T-cell (primary cell): ENCODE data around the gene CBX3. TPM values are rescaled to one million over a fixed set of nuclear protein-coding genes. Genes with fewer than 3 reads are reported as not detected.

Experiments used
- ATAC-seq, 4 experiments: fragments of 200-7000 bp in 3 of 4; fragments of 150-1000 bp in 1 of 4; cut with Tn5 transposase; replicated peaks in 1 of 4; 1 replicate in 3 of 4; 2 replicates in 1 of 4; pipeline ENCODE4 v1.10.0; 2021; ENCODE audit warnings: moderate library complexity in 3 of 4, mild to moderate bottlenecking in 2 of 4, moderate number of reproducible peaks in 1 of 4
- CTCF ChIA-PET, 2 donors: fragments of 300-600 bp; sonication (Branson Sonifier 250); formaldehyde crosslinking; loops; one replicate each; lab custom pipeline; 2022; ENCODE audit warnings: antibody characterized with exemption in 2 of 2; lab: Charles Lee
- POLR2A ChIA-PET, 2 donors: fragments of 300-600 bp; sonication (Branson Sonifier 250); formaldehyde crosslinking; loops; one replicate each; lab custom pipeline; 2022; ENCODE audit warnings: antibody characterized with exemption in 2 of 2; lab: Charles Lee
- DNase-seq, 35 experiments: peaks; one replicate each; pipeline versions ENCODE4 v3.0.0 to v3.0.0-alpha.2; 2013 to 2023
- H3K27ac ChIP-seq: one replicate; pipeline ENCODE4 v1.5.1; 2013; ENCODE audit warnings: low read length
- H3K27me3 ChIP-seq, 2 experiments: replicated peaks in 1 of 2; 1 replicate in 1 of 2; 2 replicates in 1 of 2; pipeline versions ENCODE4 v1.6.1 to v1.7.0; 2013; ENCODE audit warnings: low read length in 1 of 2, mixed read lengths in 1 of 2; ENCODE audit not compliant: control insufficient read depth in 2 of 2, insufficient read depth in 2 of 2; ENCODE audit errors: extremely low read depth in 1 of 2
- H3K36me3 ChIP-seq, 2 donors: 1 replicate in 1 of 2; 2 replicates in 1 of 2; pipeline versions ENCODE4 v1.6.1 to v1.7.0; 2013; ENCODE audit warnings: low read length in 1 of 2; ENCODE audit not compliant: control insufficient read depth in 2 of 2, insufficient read depth in 1 of 2; ENCODE audit errors: extremely low read depth in 1 of 2
- H3K4me1 ChIP-seq, 2 experiments: 1 replicate in 1 of 2; 2 replicates in 1 of 2; pipeline versions ENCODE4 v1.6.1 to v1.7.0; 2013; ENCODE audit warnings: low read length in 2 of 2, mixed read lengths in 1 of 2; ENCODE audit not compliant: insufficient read depth in 2 of 2, control insufficient read depth in 1 of 2; ENCODE audit errors: extremely low read depth in 1 of 2
- H3K4me3 ChIP-seq, 2 donors: 1 replicate in 1 of 2; 2 replicates in 1 of 2; pipeline versions ENCODE4 v1.5.1 to v1.7.0; 2013; ENCODE audit warnings: mild to moderate bottlenecking in 2 of 2, low read length in 1 of 2, moderate library complexity in 1 of 2; ENCODE audit not compliant: control insufficient read depth in 1 of 2; ENCODE audit errors: extremely low read depth in 1 of 2
- H3K9me3 ChIP-seq: 2 replicates; pipeline ENCODE4 v1.7.0; 2013
- H3K27ac Mint-ChIP-seq, 2 donors: one replicate each; pipeline ENCODE4 v1.8.0; 2020 to 2021; ENCODE audit warnings: mild to moderate bottlenecking in 2 of 2, mixed read lengths in 2 of 2
- H3K27me3 Mint-ChIP-seq, 2 donors: one replicate each; pipeline ENCODE4 v1.8.0; 2021 to 2022; ENCODE audit warnings: mixed read lengths in 2 of 2
- H3K36me3 Mint-ChIP-seq: one replicate; pipeline ENCODE4 v1.8.0; 2021; ENCODE audit warnings: mixed read lengths
- H3K4me1 Mint-ChIP-seq, 3 donors: one replicate each; pipeline ENCODE4 v1.8.0; 2020 to 2022; ENCODE audit warnings: mixed read lengths in 3 of 3, mild to moderate bottlenecking in 1 of 3
- H3K4me3 Mint-ChIP-seq, 3 donors: one replicate each; pipeline ENCODE4 v1.8.0; 2020 to 2022; ENCODE audit warnings: mild to moderate bottlenecking in 3 of 3, mixed read lengths in 3 of 3, moderate library complexity in 3 of 3
- H3K9me3 Mint-ChIP-seq, 3 donors: one replicate each; pipeline ENCODE4 v1.8.0; 2020 to 2022; ENCODE audit warnings: mixed read lengths in 3 of 3
- WGBS: methylation state at CpG from one replicate; pipeline ENCODE4 v1.1.5; 2013; ENCODE audit warnings: missing lambda C conversion rate; ENCODE audit not compliant: insufficient coverage; 5-methylcytosine and 5-hydroxymethylcytosine counted together
- total RNA-seq, 35 experiments: library from RNA in 6 of 35; stranded (reverse) in 6 of 35; fragments of 120-200 nt in 1 of 35; gene quantifications; one replicate each; pipeline versions ENCODE4 v1.2.1 to v1.2.4 and lab custom pipeline; 2013 to 2026

CBX3 gene
- total RNA-seq, 5 donors from 2014 or later (not counting 1 experiment from before 2014, with no cell fraction given) = 106 to 155 (median 148) TPM

DNA sequence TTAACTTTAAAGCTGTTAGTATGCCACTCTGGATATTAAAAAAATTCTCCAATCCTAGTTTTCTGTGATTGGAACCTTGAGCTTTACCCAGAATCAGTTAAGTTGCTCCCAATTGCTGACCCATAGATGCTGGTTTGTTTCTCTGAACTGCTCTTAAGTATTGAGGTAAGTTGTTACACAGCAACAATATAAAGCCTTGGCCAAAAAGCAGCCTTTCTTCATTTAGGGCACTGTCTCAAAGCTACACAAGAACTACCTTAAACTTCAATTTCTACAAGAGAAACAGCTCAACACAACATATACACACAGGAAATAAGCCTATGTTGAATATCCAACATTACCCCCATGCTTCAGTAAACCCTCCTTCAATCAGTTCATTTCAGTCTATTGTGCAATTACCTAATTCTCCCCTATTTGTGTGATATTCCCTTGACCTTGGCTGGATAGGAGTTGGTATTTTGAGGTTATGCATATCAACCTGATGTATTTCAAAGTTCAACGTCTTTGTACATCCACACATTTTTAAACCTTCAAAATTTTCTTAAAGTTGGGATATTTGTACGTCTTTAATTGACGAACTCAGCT, 12.5 kb upstream of the CBX3 start:
- no peak for ATAC-seq
- Mint-ChIP-seq H3K4me1 (peaks cover 91 to 95% (median 94%) of the 10 kb centered on the region in 3 donors), H3K36me3 (peaks cover 74% of the 10 kb centered on the region), H3K4me3 (no peak overlapping the region), H3K9me3 (peaks cover 0 to 6% (median 0%) of the 10 kb centered on the region in 3 donors), H3K27me3 (no peaks in the 10 kb centered on the region), H3K27ac (peak overlapping the region; percentile 1 to 25)
- H3K27me3 ChIP-seq = no peaks in the 10 kb centered on the region
- DNase-seq = peak in 1 of 35 experiments; percentile 21
- no peak overlapping the region for H3K4me3 ChIP-seq
- CTCF ChIA-PET = interaction anchor here (0.6 to 3.2 kb wide), 7 partner anchors 9 to 1009 kb away, joined by 3 to 38 read pairs (median 3); partner anchors contain the start of gene NFE2L3 (in 1 of the 2)
- POLR2A ChIA-PET = interaction anchor here (0.7 to 3.9 kb wide), 14 partner anchors 9 to 1550 kb away, joined by 3 to 58 read pairs (median 4); partner anchors contain the start of gene HNRNPA2B1 (in 1 of the 2)
- peak overlapping the region; percentile 28 for H3K27ac ChIP-seq
- no peaks in the 10 kb centered on the region for H3K9me3 ChIP-seq
- H3K4me1 ChIP-seq = peaks cover 29 to 36% of the 10 kb centered on the region in 2 experiments
- WGBS = no CpG with 5 or more reads among the region's 3 CpGs
- H3K36me3 ChIP-seq = peaks cover 0 to 69% of the 10 kb centered on the region in 2 donors

DNA sequence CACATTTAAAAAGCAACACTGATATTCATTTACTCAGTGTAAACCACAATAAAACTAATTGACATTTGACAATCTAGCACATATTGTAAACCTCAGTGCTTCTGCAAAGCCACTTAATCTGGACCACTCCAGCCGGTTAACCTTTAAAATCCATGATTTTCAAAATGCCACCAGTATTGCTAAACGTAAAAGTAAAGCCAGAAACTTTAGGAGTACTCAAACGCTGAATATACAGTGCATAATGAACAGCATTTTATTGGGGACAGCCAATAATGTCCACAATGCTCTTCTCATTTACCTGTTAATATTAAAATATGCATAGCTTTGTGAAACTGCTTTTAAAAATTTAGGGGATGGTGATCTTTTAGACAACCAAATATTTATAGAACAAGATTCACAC, 11.8 kb upstream of the CBX3 start:
- no peak overlapping the region for H3K4me3 Mint-ChIP-seq
- H3K9me3 Mint-ChIP-seq = peaks cover 0 to 6% (median 0%) of the 10 kb centered on the region in 3 donors
- H3K27me3 Mint-ChIP-seq = no peaks in the 10 kb centered on the region
- WGBS = no CpG with 5 or more reads among the region's 3 CpGs
- H3K4me1 Mint-ChIP-seq = peaks cover 91 to 95% (median 94%) of the 10 kb centered on the region in 3 donors
- no peak for ATAC-seq
- CTCF ChIA-PET = interaction anchor here (0.6 to 3.2 kb wide), 5 partner anchors 8 to 197 kb away, joined by 3 to 38 read pairs (median 3); no protein-coding TSS in a partner anchor
- no peaks in the 10 kb centered on the region for H3K27me3 ChIP-seq
- DNase-seq = peak in 1 of 35 experiments; percentile 7
- peaks cover 74% of the 10 kb centered on the region for H3K36me3 Mint-ChIP-seq
- peaks cover 36 to 38% of the 10 kb centered on the region in 2 experiments for H3K4me1 ChIP-seq
- H3K27ac ChIP-seq = no peak overlapping the region
- no peaks in the 10 kb centered on the region for H3K9me3 ChIP-seq
- H3K4me3 ChIP-seq = no peak overlapping the region
- peaks cover 0 to 72% of the 10 kb centered on the region in 2 donors for H3K36me3 ChIP-seq
- POLR2A ChIA-PET = interaction anchor here (0.8 to 3.9 kb wide), 5 partner anchors 8 to 35 kb away, joined by 3 to 58 read pairs (median 4); partner anchors contain the start of gene HNRNPA2B1 (in 1 of the 2)
- peak overlapping the region; percentile 1 to 25 for H3K27ac Mint-ChIP-seq

DNA sequence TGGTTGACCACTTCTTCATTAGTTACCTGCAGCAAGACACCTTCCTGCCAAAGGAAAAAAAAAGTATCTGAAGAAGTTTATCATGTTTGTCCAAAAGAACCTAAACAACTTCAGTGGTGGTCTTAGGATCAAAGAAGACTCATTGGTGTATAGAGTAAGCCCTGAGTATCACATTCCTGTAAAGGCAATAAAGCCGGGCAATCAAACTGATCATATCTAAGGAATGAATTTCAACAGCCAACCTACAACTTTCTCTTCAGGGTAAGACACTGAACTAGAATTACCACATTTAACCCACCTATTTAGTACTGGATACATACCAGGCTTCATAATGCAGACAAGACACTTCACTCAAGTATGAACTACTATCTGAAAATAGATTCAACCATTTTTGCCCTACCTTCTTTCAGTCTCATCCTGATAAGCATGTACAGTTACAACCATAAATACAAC, 11.1 kb upstream of the CBX3 start:
- peaks cover 39 to 42% of the 10 kb centered on the region in 2 experiments for H3K4me1 ChIP-seq
- H3K4me1 Mint-ChIP-seq = peaks cover 90 to 92% (median 91%) of the 10 kb centered on the region in 3 donors

DNA sequence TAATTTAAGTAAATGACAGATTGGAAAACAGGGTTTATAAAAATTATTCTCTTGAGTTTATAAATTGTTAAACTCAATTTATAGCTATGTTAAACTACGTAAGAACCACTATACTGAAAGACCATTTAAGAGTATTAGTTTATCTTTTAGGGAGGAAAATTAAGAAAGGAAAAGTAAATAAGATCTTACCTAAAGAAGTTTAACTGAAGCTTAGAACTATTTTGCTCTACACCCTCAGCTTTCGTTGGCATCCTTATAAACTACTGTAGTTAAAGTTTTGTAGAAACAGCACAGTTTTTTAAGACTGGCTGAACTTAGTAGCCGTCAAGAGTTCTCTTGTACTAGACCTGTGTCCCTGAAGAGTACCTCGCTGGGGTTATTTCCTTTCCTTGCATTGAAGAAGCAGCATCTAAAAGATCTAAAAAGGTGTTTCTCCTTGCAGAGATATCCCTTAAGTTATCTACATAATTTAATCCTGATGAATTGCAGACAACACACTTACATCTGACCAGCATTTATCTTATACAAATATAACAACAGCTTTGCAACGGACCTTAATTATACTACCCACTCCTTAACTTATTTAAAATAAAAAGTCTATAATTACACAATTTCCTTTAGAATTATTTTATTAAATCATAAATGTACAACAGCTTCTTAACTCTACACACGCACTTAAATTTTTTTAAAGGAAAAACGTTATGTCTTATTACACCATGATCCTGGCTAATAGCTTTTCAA, 10.1 kb upstream of the CBX3 start:
- H3K9me3 ChIP-seq = no peaks in the 10 kb centered on the region
- no peaks in the 10 kb centered on the region for H3K27me3 ChIP-seq
- 69% methylated on average over 4 of the region's 7 CpGs for WGBS
- H3K36me3 Mint-ChIP-seq = peaks cover 77% of the 10 kb centered on the region
- no peaks in the 10 kb centered on the region for H3K27me3 Mint-ChIP-seq
- H3K36me3 ChIP-seq = peaks cover 0 to 83% of the 10 kb centered on the region in 2 donors
- ChIA-PET POLR2A (interaction anchor here (0.5 to 2.8 kb wide), 23 partner anchors 9 to 298 kb away, joined by 3 to 19 read pairs (median 5); partner anchors contain the start of genes HNRNPA2B1 (in 2 of the 2), CBX3 (in 1 of the 2) and NFE2L3 (in 1 of the 2)), CTCF (interaction anchor here (0.7 to 2.4 kb wide), 13 partner anchors 9 to 299 kb away, joined by 3 to 9 read pairs (median 4); partner anchors contain the start of genes HNRNPA2B1 (in 1 of the 2) and NFE2L3 (in 1 of the 2))
- H3K9me3 Mint-ChIP-seq = no peaks in the 10 kb centered on the region
- ATAC-seq = no peak
- H3K4me3 Mint-ChIP-seq = peak overlapping the region in 2 of 3 donors; percentile 32 to 96
- H3K4me3 ChIP-seq = no peak overlapping the region
- peak in 1 of 35 experiments; percentile 19 for DNase-seq
- peaks cover 45 to 52% of the 10 kb centered on the region in 2 experiments for H3K4me1 ChIP-seq
- H3K27ac ChIP-seq = peak overlapping the region; percentile 47
- peaks cover 92 to 94% (median 92%) of the 10 kb centered on the region in 3 donors for H3K4me1 Mint-ChIP-seq
- peak overlapping the region; percentile 76 to 92 for H3K27ac Mint-ChIP-seq

More for the DNA sequence above, 11.1 kb upstream of the CBX3 start:
- CTCF ChIA-PET = interaction anchor here in 1 of 2 donors (1.2 to 1.8 kb wide), 3 partner anchors 10 to 112 kb away, joined by 7 to 8 read pairs (median 8); partner anchors contain the start of gene HNRNPA2B1
- no peak for ATAC-seq
- no peaks in the 10 kb centered on the region for H3K9me3 ChIP-seq
- WGBS = 100% methylated on average over 1 of the region's 1 CpG
- DNase-seq = peak in 1 of 35 experiments; percentile 25
- no peak overlapping the region for H3K4me3 ChIP-seq
- no peaks in the 10 kb centered on the region for H3K27me3 ChIP-seq
- H3K9me3 Mint-ChIP-seq = peaks cover 0 to 3% (median 0%) of the 10 kb centered on the region in 3 donors
- POLR2A ChIA-PET = interaction anchor here (0.7 to 3.9 kb wide), 10 partner anchors 7 to 112 kb away, joined by 3 to 58 read pairs (median 6); partner anchors contain the start of genes HNRNPA2B1 (in 2 of the 2) and CBX3 (in 1 of the 2)
- no peaks in the 10 kb centered on the region for H3K27me3 Mint-ChIP-seq
- H3K36me3 ChIP-seq = peaks cover 0 to 73% of the 10 kb centered on the region in 2 donors
- peaks cover 71% of the 10 kb centered on the region for H3K36me3 Mint-ChIP-seq
- peak overlapping the region; percentile 59 to 76 for H3K27ac Mint-ChIP-seq
- H3K27ac ChIP-seq = peak overlapping the region; percentile 21
- H3K4me3 Mint-ChIP-seq = peak overlapping the region in 1 of 3 donors; percentile 20

DNA sequence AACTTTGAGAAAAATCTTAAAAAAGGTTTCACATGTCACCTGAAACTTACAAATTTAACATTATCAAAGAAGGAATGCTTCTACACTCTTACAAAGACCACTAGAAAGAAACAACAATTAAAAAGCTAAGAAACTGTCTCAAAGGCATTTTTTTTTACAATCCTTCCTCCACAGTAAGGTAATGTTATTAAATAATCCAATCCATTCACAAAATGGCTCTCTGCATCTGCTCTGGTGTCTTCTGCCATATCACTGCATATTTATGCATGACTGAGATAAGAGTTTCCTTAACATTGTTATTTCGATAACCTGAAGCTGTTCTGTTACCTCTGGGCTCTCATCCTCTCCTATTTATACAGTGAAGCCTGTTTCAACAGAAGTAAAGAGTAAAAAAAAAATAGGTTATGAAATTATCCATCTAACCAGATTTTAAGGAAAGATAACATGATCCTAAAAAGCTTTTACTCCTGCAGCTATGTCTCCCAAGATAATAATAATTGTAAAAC, 9.5 kb upstream of the CBX3 start:
- Histone ChIP-seq H3K9me3 (no peaks in the 10 kb centered on the region), H3K27me3 (no peaks in the 10 kb centered on the region), H3K4me1 (peaks cover 44 to 58% of the 10 kb centered on the region in 2 experiments), H3K36me3 (peaks cover 3 to 89% of the 10 kb centered on the region in 2 donors), H3K4me3 (no peak overlapping the region), H3K27ac (peak overlapping the region; percentile 47)
- peaks cover 81% of the 10 kb centered on the region for H3K36me3 Mint-ChIP-seq
- H3K4me3 Mint-ChIP-seq = peak overlapping the region; percentile 17 to 96 (median 29)
- H3K9me3 Mint-ChIP-seq = no peaks in the 10 kb centered on the region
- ATAC-seq = no peak
- H3K4me1 Mint-ChIP-seq = peaks cover 92 to 94% (median 92%) of the 10 kb centered on the region in 3 donors
- no peaks in the 10 kb centered on the region for H3K27me3 Mint-ChIP-seq
- POLR2A ChIA-PET = interaction anchor here (0.6 to 2.8 kb wide), 19 partner anchors 8 to 1499 kb away, joined by 3 to 19 read pairs (median 5); partner anchors contain the start of genes HNRNPA2B1 (in 2 of the 2), CBX3 (in 1 of the 2) and NFE2L3 (in 1 of the 2)
- DNase-seq = peak in 1 of 35 experiments; percentile 12
- CTCF ChIA-PET = interaction anchor here (0.7 to 2.4 kb wide), 14 partner anchors 8 to 114 kb away, joined by 3 to 9 read pairs (median 4); partner anchors contain the start of genes HNRNPA2B1 (in 1 of the 2) and NFE2L3 (in 1 of the 2)
- peak overlapping the region; percentile 83 to 92 for H3K27ac Mint-ChIP-seq
- WGBS = no CpG with 5 or more reads among the region's 1 CpG
